OCI-LY1 (cell line): ENCODE measurements around the gene ROR2.

Experiments used
- CTCF ChIP-seq: fragments of 200-600 bp; sonication (generic), shearing (Covaris generic); IDR thresholded peaks from 2 replicates; pipeline ENCODE4 v1.5.1; 2017; ENCODE audit warnings: mild to moderate bottlenecking, antibody characterized with exemption, low read length, moderate library complexity, mixed read lengths
- EZH2 ChIP-seq: fragments of 200-600 bp; sonication (generic), shearing (Covaris generic); IDR thresholded peaks from 2 replicates; pipeline ENCODE4 v1.8.0; 2017; ENCODE audit warnings: borderline replicate concordance, mixed run types, mild to moderate bottlenecking, antibody characterized with exemption, low read length, moderate library complexity, mixed read lengths

DNA sequence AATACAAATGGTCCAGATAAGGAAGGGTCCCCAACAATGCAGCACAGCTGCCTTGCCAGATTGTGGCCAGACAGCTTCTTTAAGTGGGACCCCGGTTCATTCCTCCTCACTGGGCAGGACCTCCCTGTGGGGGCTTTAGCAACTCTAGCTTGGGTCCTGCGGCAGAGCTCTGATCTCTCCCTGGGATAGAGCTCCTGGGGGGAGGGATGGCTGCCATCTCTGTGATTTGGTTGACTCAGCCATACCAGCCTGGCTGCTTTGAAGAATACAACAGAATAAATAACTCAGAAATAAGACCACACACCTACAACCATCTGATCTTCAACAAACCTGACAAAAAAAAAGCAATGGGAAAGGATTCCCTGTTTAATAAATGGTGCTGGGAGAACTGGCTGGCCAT, 22.7 kb upstream of the ROR2 start:
- TF ChIP-seq EZH2 = no peak
- no peak for TF ChIP-seq CTCF
